ENCODE results near the gene TRIM37. TPM values are rescaled to one million over a fixed set of nuclear protein-coding genes. Genes with fewer than 3 reads are reported as not detected.
"Not testable (repeated sequence)": the region's sequence is repeated elsewhere in the genome, so short reads cannot be mapped to it uniquely, and the experiment has no call there.

Gene TRIM37
- polyA plus RNA-seq, 2 donors = 4.1 to 6.1 TPM

- no peak overlapping the region for H3K4me3 ChIP-seq (ENCODE audit: low read depth in 1 of 2, low read length in 2 of 2)
- no peaks in the 10 kb centered on the region for H3K36me3 ChIP-seq (ENCODE audit: control insufficient read depth in 2 of 2, insufficient read depth in 2 of 2, low read length in 1 of 2)
- H3K27ac ChIP-seq (ENCODE audit: low read depth in 2 of 2, low read length in 1 of 2) = no peak overlapping the region
- 28 to 33% methylated on average over 1 of the region's 1 CpG for WGBS, 2 donors
- H3K9me3 ChIP-seq (ENCODE audit: control insufficient read depth in 2 of 2, insufficient read depth in 1 of 2, low read depth in 1 of 2, low read length in 1 of 2) = no peaks in the 10 kb centered on the region
- no peaks in the 10 kb centered on the region for H3K27me3 ChIP-seq (ENCODE audit: control insufficient read depth in 1 of 2, insufficient read depth in 2 of 2, low read length in 2 of 2)
- no peaks in the 10 kb centered on the region for H3K4me1 ChIP-seq (ENCODE audit: control insufficient read depth in 2 of 2, insufficient read depth in 2 of 2, low read length in 1 of 2)
These were observed 137.5 kb downstream of the TRIM37 start for GRCh38 chr17:58969156-58969555.

GRCh38 chr17:58968426-58969061 is 138.1 kb downstream of the TRIM37 start:
- Histone ChIP-seq H3K9me3 (ENCODE audit: control insufficient read depth in 2 of 2, insufficient read depth in 1 of 2, low read depth in 1 of 2, low read length in 1 of 2) (no peaks in the 10 kb centered on the region), H3K4me3 (ENCODE audit: low read depth in 1 of 2, low read length in 2 of 2) (no peak overlapping the region), H3K4me1 (ENCODE audit: control insufficient read depth in 2 of 2, insufficient read depth in 2 of 2, low read length in 1 of 2) (no peaks in the 10 kb centered on the region), H3K27me3 (ENCODE audit: control insufficient read depth in 1 of 2, insufficient read depth in 2 of 2, low read length in 2 of 2) (no peaks in the 10 kb centered on the region), H3K27ac (ENCODE audit: low read depth in 2 of 2, low read length in 1 of 2) (no peak overlapping the region), H3K36me3 (ENCODE audit: control insufficient read depth in 2 of 2, insufficient read depth in 2 of 2, low read length in 1 of 2) (no peaks in the 10 kb centered on the region)
- WGBS, 2 donors = 80 to 82% methylated on average over 4 of the region's 4 CpGs

GRCh38 chr17:58966208-58966607 is 140.5 kb downstream of the TRIM37 start:
- no peaks in the 10 kb centered on the region for H3K4me1 ChIP-seq (ENCODE audit: control insufficient read depth in 2 of 2, insufficient read depth in 2 of 2, low read length in 1 of 2)
- no peaks in the 10 kb centered on the region for H3K36me3 ChIP-seq (ENCODE audit: control insufficient read depth in 2 of 2, insufficient read depth in 2 of 2, low read length in 1 of 2)
- no peak overlapping the region for H3K27ac ChIP-seq (ENCODE audit: low read depth in 2 of 2, low read length in 1 of 2)
- no peaks in the 10 kb centered on the region for H3K9me3 ChIP-seq (ENCODE audit: control insufficient read depth in 2 of 2, insufficient read depth in 1 of 2, low read depth in 1 of 2, low read length in 1 of 2)
- no peaks in the 10 kb centered on the region for H3K27me3 ChIP-seq (ENCODE audit: control insufficient read depth in 1 of 2, insufficient read depth in 2 of 2, low read length in 2 of 2)
- no peak overlapping the region for H3K4me3 ChIP-seq (ENCODE audit: low read depth in 1 of 2, low read length in 2 of 2)
- 93 to 94% methylated on average over 3 of the region's 3 CpGs for WGBS, 2 donors

GRCh38 chr17:58965221-58965620 is 141.5 kb downstream of the TRIM37 start:
- H3K27ac ChIP-seq (ENCODE audit: low read depth in 2 of 2, low read length in 1 of 2) = no peak overlapping the region
- WGBS, 2 donors = 80% methylated on average over 3 of the region's 3 CpGs
- no peak overlapping the region for H3K4me3 ChIP-seq (ENCODE audit: low read depth in 1 of 2, low read length in 2 of 2)
- H3K9me3 ChIP-seq (ENCODE audit: control insufficient read depth in 2 of 2, insufficient read depth in 1 of 2, low read depth in 1 of 2, low read length in 1 of 2) = no peaks in the 10 kb centered on the region
- no peaks in the 10 kb centered on the region for H3K4me1 ChIP-seq (ENCODE audit: control insufficient read depth in 2 of 2, insufficient read depth in 2 of 2, low read length in 1 of 2)
- no peaks in the 10 kb centered on the region for H3K27me3 ChIP-seq (ENCODE audit: control insufficient read depth in 1 of 2, insufficient read depth in 2 of 2, low read length in 2 of 2)
- H3K36me3 ChIP-seq (ENCODE audit: control insufficient read depth in 2 of 2, insufficient read depth in 2 of 2, low read length in 1 of 2) = no peaks in the 10 kb centered on the region

- no peaks in the 10 kb centered on the region for H3K9me3 ChIP-seq (ENCODE audit: control insufficient read depth in 2 of 2, insufficient read depth in 1 of 2, low read depth in 1 of 2, low read length in 1 of 2)
- no peak overlapping the region for H3K4me3 ChIP-seq (ENCODE audit: low read depth in 1 of 2, low read length in 2 of 2)
- H3K27ac ChIP-seq (ENCODE audit: low read depth in 2 of 2, low read length in 1 of 2) = no peak overlapping the region
- H3K4me1 ChIP-seq (ENCODE audit: control insufficient read depth in 2 of 2, insufficient read depth in 2 of 2, low read length in 1 of 2) = no peaks in the 10 kb centered on the region
- H3K27me3 ChIP-seq (ENCODE audit: control insufficient read depth in 1 of 2, insufficient read depth in 2 of 2, low read length in 2 of 2) = no peaks in the 10 kb centered on the region
- no peaks in the 10 kb centered on the region for H3K36me3 ChIP-seq (ENCODE audit: control insufficient read depth in 2 of 2, insufficient read depth in 2 of 2, low read length in 1 of 2)
These were observed 146.6 kb downstream of the TRIM37 start for GRCh38 chr17:58960068-58960467.

DNA sequence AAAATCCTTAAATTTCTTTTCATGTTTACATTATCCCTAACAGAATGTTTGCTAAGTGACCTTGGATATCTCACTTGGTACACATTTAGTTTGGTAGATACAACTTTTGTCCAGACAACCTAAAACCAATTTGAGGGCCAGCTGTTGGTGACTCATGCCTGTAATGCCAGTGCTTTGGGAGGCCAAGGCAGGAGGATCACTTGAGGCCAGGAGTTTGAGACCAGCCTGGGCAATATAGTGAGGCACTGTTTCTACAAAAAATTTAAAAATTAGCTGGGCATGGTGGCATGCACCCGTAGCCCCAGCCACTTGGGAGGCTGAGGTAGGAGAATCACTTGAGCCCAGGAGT is 149.0 kb downstream of the TRIM37 start:
- H3K9me3 ChIP-seq (ENCODE audit: control insufficient read depth in 2 of 2, insufficient read depth in 1 of 2, low read depth in 1 of 2, low read length in 1 of 2); H3K4me1 ChIP-seq (ENCODE audit: control insufficient read depth in 2 of 2, insufficient read depth in 2 of 2, low read length in 1 of 2); H3K27ac ChIP-seq (ENCODE audit: low read depth in 2 of 2, low read length in 1 of 2); H3K36me3 ChIP-seq (ENCODE audit: control insufficient read depth in 2 of 2, insufficient read depth in 2 of 2, low read length in 1 of 2); H3K4me3 ChIP-seq (ENCODE audit: low read depth in 1 of 2, low read length in 2 of 2); H3K27me3 ChIP-seq (ENCODE audit: control insufficient read depth in 1 of 2, insufficient read depth in 2 of 2, low read length in 2 of 2): not testable (repeated sequence)
- WGBS, 2 donors = 86 to 95% methylated on average over 1 of the region's 1 CpG

- Histone ChIP-seq H3K36me3 (ENCODE audit: control insufficient read depth in 2 of 2, insufficient read depth in 2 of 2, low read length in 1 of 2) (no peaks in the 10 kb centered on the region), H3K4me3 (ENCODE audit: low read depth in 1 of 2, low read length in 2 of 2) (no peak overlapping the region), H3K4me1 (ENCODE audit: control insufficient read depth in 2 of 2, insufficient read depth in 2 of 2, low read length in 1 of 2) (no peaks in the 10 kb centered on the region), H3K9me3 (ENCODE audit: control insufficient read depth in 2 of 2, insufficient read depth in 1 of 2, low read depth in 1 of 2, low read length in 1 of 2) (peaks cover 0 to 3% of the 10 kb centered on the region in 2 donors), H3K27me3 (ENCODE audit: control insufficient read depth in 1 of 2, insufficient read depth in 2 of 2, low read length in 2 of 2) (no peaks in the 10 kb centered on the region), H3K27ac (ENCODE audit: low read depth in 2 of 2, low read length in 1 of 2) (no peak overlapping the region)
- WGBS, 2 donors = 67 to 74% methylated on average over 2 of the region's 2 CpGs
These were observed 149.5 kb downstream of the TRIM37 start for GRCh38 chr17:58956997-58957724.

- H3K9me3 ChIP-seq (ENCODE audit: control insufficient read depth in 2 of 2, insufficient read depth in 1 of 2, low read depth in 1 of 2, low read length in 1 of 2); H3K27ac ChIP-seq (ENCODE audit: low read depth in 2 of 2, low read length in 1 of 2); H3K4me1 ChIP-seq (ENCODE audit: control insufficient read depth in 2 of 2, insufficient read depth in 2 of 2, low read length in 1 of 2); H3K36me3 ChIP-seq (ENCODE audit: control insufficient read depth in 2 of 2, insufficient read depth in 2 of 2, low read length in 1 of 2); H3K27me3 ChIP-seq (ENCODE audit: control insufficient read depth in 1 of 2, insufficient read depth in 2 of 2, low read length in 2 of 2); H3K4me3 ChIP-seq (ENCODE audit: low read depth in 1 of 2, low read length in 2 of 2): not testable (repeated sequence)
- 81 to 87% methylated on average over 2 of the region's 2 CpGs for WGBS, 2 donors
These were observed 152.3 kb downstream of the TRIM37 start for GRCh38 chr17:58954358-58954757.

DNA sequence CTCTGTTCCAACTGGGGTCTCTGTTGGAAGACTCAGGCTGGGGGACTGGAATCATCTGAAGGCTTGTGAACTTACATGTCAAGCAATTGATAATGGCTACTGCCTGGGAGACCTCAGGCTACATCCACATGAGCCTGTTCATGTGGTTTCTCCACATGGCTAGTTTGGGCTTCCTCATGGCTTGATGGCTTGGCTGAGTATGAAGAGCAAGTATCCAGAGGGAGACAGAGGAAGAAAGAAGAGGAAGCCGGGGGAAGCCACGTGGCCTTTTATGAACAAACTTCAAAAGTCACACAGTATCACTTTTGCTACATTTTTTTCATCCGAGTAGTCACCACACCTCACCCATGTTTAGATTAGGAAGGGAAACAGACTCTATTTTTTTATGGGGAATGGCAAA is 158.9 kb downstream of the TRIM37 start:
- Histone ChIP-seq H3K27me3 (ENCODE audit: control insufficient read depth in 1 of 2, insufficient read depth in 2 of 2, low read length in 2 of 2) (no peaks in the 10 kb centered on the region), H3K9me3 (ENCODE audit: control insufficient read depth in 2 of 2, insufficient read depth in 1 of 2, low read depth in 1 of 2, low read length in 1 of 2) (peaks cover 0 to 6% of the 10 kb centered on the region in 2 donors), H3K36me3 (ENCODE audit: control insufficient read depth in 2 of 2, insufficient read depth in 2 of 2, low read length in 1 of 2) (no peaks in the 10 kb centered on the region), H3K4me3 (ENCODE audit: low read depth in 1 of 2, low read length in 2 of 2) (no peak overlapping the region), H3K27ac (ENCODE audit: low read depth in 2 of 2, low read length in 1 of 2) (no peak overlapping the region), H3K4me1 (ENCODE audit: control insufficient read depth in 2 of 2, insufficient read depth in 2 of 2, low read length in 1 of 2) (no peaks in the 10 kb centered on the region)
- WGBS, 2 donors = 78 to 82% methylated on average over 3 of the region's 3 CpGs

- H3K36me3 ChIP-seq (ENCODE audit: control insufficient read depth in 2 of 2, insufficient read depth in 2 of 2, low read length in 1 of 2) = no peaks in the 10 kb centered on the region
- no peaks in the 10 kb centered on the region for H3K27me3 ChIP-seq (ENCODE audit: control insufficient read depth in 1 of 2, insufficient read depth in 2 of 2, low read length in 2 of 2)
- WGBS, 2 donors = 78 to 84% methylated on average over 3 of the region's 3 CpGs
- no peaks in the 10 kb centered on the region for H3K4me1 ChIP-seq (ENCODE audit: control insufficient read depth in 2 of 2, insufficient read depth in 2 of 2, low read length in 1 of 2)
- H3K4me3 ChIP-seq (ENCODE audit: low read depth in 1 of 2, low read length in 2 of 2) = no peak overlapping the region
- H3K27ac ChIP-seq (ENCODE audit: low read depth in 2 of 2, low read length in 1 of 2) = no peak overlapping the region
- H3K9me3 ChIP-seq (ENCODE audit: control insufficient read depth in 2 of 2, insufficient read depth in 1 of 2, low read depth in 1 of 2, low read length in 1 of 2) = peaks cover 0 to 6% of the 10 kb centered on the region in 2 donors
These were observed 159.3 kb downstream of the TRIM37 start for GRCh38 chr17:58947411-58947810.
